GM23338 (cell line): Measurements from ENCODE around the gene NTN1. TPM values are rescaled to one million over a fixed set of nuclear protein-coding genes. Genes with fewer than 3 reads are reported as not detected.

Experiments used
- ATAC-seq: fragments of 200-7000 bp; cut with Tn5 transposase; 3 replicates; pipeline ENCODE4 v1.9.1; 2020
- DNase-seq: peaks from one replicate; pipeline ENCODE4 v3.0.0-alpha.2; 2015; ENCODE audit warnings: low spot score
- H2AFZ ChIP-seq: fragments of 200-600 bp; sonication (generic); 2 replicates; pipeline ENCODE4 v1.8.0; 2016; ENCODE audit warnings: antibody characterized with exemption, mild to moderate bottlenecking, moderate library complexity
- H3F3A ChIP-seq: fragments of 200-600 bp; sonication (generic); replicated peaks from 2 replicates; pipeline ENCODE4 v1.8.0; 2017; ENCODE audit warnings: antibody characterized with exemption, mixed run types, low read depth
- H3K27ac ChIP-seq: fragments of 200-600 bp; sonication (generic); 2 replicates; pipeline ENCODE4 v1.6.1; 2016; ENCODE audit warnings: low read depth
- H3K27me3 ChIP-seq: fragments of 200-600 bp; sonication (generic); 2 replicates; pipeline ENCODE4 v1.8.0; 2016; ENCODE audit warnings: mild to moderate bottlenecking, mixed run types, moderate library complexity; ENCODE audit not compliant: insufficient read depth
- H3K36me3 ChIP-seq: fragments of 200-600 bp; sonication (generic); 2 replicates; pipeline ENCODE4 v1.8.0; 2016; ENCODE audit warnings: mild to moderate bottlenecking; ENCODE audit not compliant: insufficient read depth
- H3K4me1 ChIP-seq: fragments of 200-600 bp; sonication (generic); 2 replicates; pipeline ENCODE4 v1.8.0; 2016; ENCODE audit warnings: mild to moderate bottlenecking, moderate library complexity; ENCODE audit not compliant: insufficient read depth
- H3K4me2 ChIP-seq: fragments of 200-600 bp; sonication (generic); 2 replicates; pipeline ENCODE4 v1.7.1; 2017; ENCODE audit warnings: mixed run types
- H3K4me3 ChIP-seq: fragments of 200-600 bp; sonication (generic); 2 replicates; pipeline ENCODE4 v1.6.1; 2016; ENCODE audit warnings: mixed run types
- H3K79me2 ChIP-seq: fragments of 200-600 bp; sonication (generic); replicated peaks from 2 replicates; pipeline ENCODE4 v1.8.0; 2017; ENCODE audit warnings: mild to moderate bottlenecking; ENCODE audit not compliant: insufficient read depth
- H3K9me2 ChIP-seq: fragments of 200-600 bp; sonication (generic); 2 replicates; pipeline ENCODE4 v1.8.0; 2017; ENCODE audit not compliant: insufficient read depth
- H4K20me1 ChIP-seq: fragments of 200-600 bp; sonication (generic); replicated peaks from 2 replicates; pipeline ENCODE4 v1.8.0; 2017; ENCODE audit warnings: mild to moderate bottlenecking; ENCODE audit not compliant: insufficient read depth
- H3K27ac Mint-ChIP-seq: 2 replicates; pipeline ENCODE4 v1.8.0; 2020; ENCODE audit warnings: inconsistent platforms, mild to moderate bottlenecking, moderate library complexity, mixed read lengths
- H3K27me3 Mint-ChIP-seq: 3 replicates; pipeline ENCODE4 v1.8.0; 2022; ENCODE audit warnings: low read depth, mild to moderate bottlenecking, moderate library complexity, mixed read lengths, inconsistent platforms; ENCODE audit not compliant: insufficient read depth, poor library complexity
- H3K36me3 Mint-ChIP-seq: 3 replicates; pipeline ENCODE4 v1.8.0; 2021; ENCODE audit warnings: low read depth, mild to moderate bottlenecking, inconsistent platforms, moderate library complexity, mixed read lengths
- H3K4me1 Mint-ChIP-seq: 3 replicates; pipeline ENCODE4 v1.8.0; 2020; ENCODE audit warnings: mild to moderate bottlenecking, inconsistent platforms, mixed read lengths
- H3K4me3 Mint-ChIP-seq: 3 replicates; pipeline ENCODE4 v1.8.0; 2021; ENCODE audit warnings: moderate library complexity, mild to moderate bottlenecking, inconsistent platforms, mixed read lengths
- H3K9me3 Mint-ChIP-seq: 3 replicates; pipeline ENCODE4 v1.8.0; 2020; ENCODE audit warnings: moderate library complexity, mild to moderate bottlenecking, inconsistent platforms, mixed read lengths
- CREB1 ChIP-seq: fragments of 250-450 bp; sonication (Bioruptor Pico); IDR thresholded peaks from 2 replicates; pipeline ENCODE4 v1.5.0; 2020; ENCODE audit warnings: low read depth, mild to moderate bottlenecking, moderate library complexity
- CTCF ChIP-seq, 2 experiments: fragments of 200-600 bp in 1 of 2; sonication (generic) in 1 of 2; conservative IDR thresholded peaks; 2 replicates each; pipeline versions ENCODE4 v1.5.1 to v1.6.1; 2016 to 2017; ENCODE audit warnings: antibody characterized with exemption in 2 of 2, low read depth in 2 of 2, mild to moderate bottlenecking in 2 of 2, moderate library complexity in 1 of 2
- ETS1 ChIP-seq: IDR thresholded peaks from 2 replicates; pipeline ENCODE4 v1.6.1; 2016; ENCODE audit warnings: antibody characterized with exemption
- EZH2phosphoT487 ChIP-seq: fragments of 200-600 bp; sonication (generic); IDR thresholded peaks from one replicate; pipeline ENCODE4 v1.8.1; 2018; ENCODE audit warnings: antibody characterized with exemption; ENCODE audit not compliant: unreplicated experiment
- JUNB ChIP-seq: IDR thresholded peaks from one replicate; pipeline ENCODE4 v1.6.1; 2016; ENCODE audit warnings: antibody characterized with exemption; ENCODE audit not compliant: unreplicated experiment
- POLR2AphosphoS5 ChIP-seq: IDR thresholded peaks from 2 replicates; pipeline ENCODE4 v1.6.1; 2016; ENCODE audit warnings: antibody characterized with exemption, low read depth
- STAT1 ChIP-seq: IDR thresholded peaks from one replicate; pipeline ENCODE4 v1.6.1; 2016; ENCODE audit warnings: antibody characterized with exemption; ENCODE audit not compliant: unreplicated experiment
- ZNF114 ChIP-seq: fragments of 250-450 bp; sonication (Bioruptor Pico); IDR thresholded peaks from 2 replicates; pipeline ENCODE4 v1.5.0; 2020; ENCODE audit warnings: mild to moderate bottlenecking, moderate library complexity
- ZNF331 ChIP-seq: fragments of 250-450 bp; sonication (Bioruptor Pico); IDR thresholded peaks from 2 replicates; pipeline ENCODE4 v1.5.0; 2020; ENCODE audit warnings: low read depth, mild to moderate bottlenecking, moderate library complexity
- ZNF462 ChIP-seq: fragments of 250-450 bp; sonication (Bioruptor Pico); IDR thresholded peaks from 2 replicates; pipeline ENCODE4 v1.5.0; 2020; ENCODE audit warnings: mild to moderate bottlenecking, moderate library complexity
- polyA plus RNA-seq: library from polyadenylated mRNA; unstranded; fragments of >200 nt; fragmentation: Nextera tagmentation; extraction: Ambion mirVana; gene quantifications from 2 replicates; pipeline ENCODE4 v1.2.1, GENCODE V29; 2016
- total RNA-seq: library from RNA; depleted of rRNA; stranded (reverse); fragments of >200 nt; shearing (Covaris generic); gene quantifications from 2 replicates; pipeline ENCODE4 v1.2.3, GENCODE V29; 2014

Gene NTN1
- total and polyA plus RNA-seq, 2 experiments from 2014 or later, result 0.57 to 2.6 TPM

GRCh38 chr17:9080296-9080914 is 59.1 kb downstream of the NTN1 start:
- H3K4me3 ChIP-seq, result no peak overlapping the region
- no peaks in the 10 kb centered on the region for H3K79me2 ChIP-seq
- no peak for TF ChIP-seq ZNF331
- no peak overlapping the region for H3K27ac Mint-ChIP-seq
- H3K27ac ChIP-seq, result no peak overlapping the region
- H4K20me1 ChIP-seq, result no peaks in the 10 kb centered on the region
- peaks cover 12% of the 10 kb centered on the region for H3K9me2 ChIP-seq
- H3F3A ChIP-seq, result no peaks in the 10 kb centered on the region
- H3K27me3 Mint-ChIP-seq, result peaks cover 13% of the 10 kb centered on the region
- no peaks in the 10 kb centered on the region for H3K4me1 Mint-ChIP-seq
- H3K4me3 Mint-ChIP-seq, result no peak overlapping the region
- no peak for ATAC-seq
- no peaks in the 10 kb centered on the region for H3K4me1 ChIP-seq
- no peak overlapping the region for H3K4me2 ChIP-seq
- H2AFZ ChIP-seq, result no peak overlapping the region
- no peaks in the 10 kb centered on the region for H3K36me3 ChIP-seq
- H3K9me3 Mint-ChIP-seq, result peaks cover 3% of the 10 kb centered on the region
- no peak for DNase-seq
- H3K27me3 ChIP-seq, result no peaks in the 10 kb centered on the region
- no peaks in the 10 kb centered on the region; the same call in 2 of the 3 replicates for H3K36me3 Mint-ChIP-seq

DNA sequence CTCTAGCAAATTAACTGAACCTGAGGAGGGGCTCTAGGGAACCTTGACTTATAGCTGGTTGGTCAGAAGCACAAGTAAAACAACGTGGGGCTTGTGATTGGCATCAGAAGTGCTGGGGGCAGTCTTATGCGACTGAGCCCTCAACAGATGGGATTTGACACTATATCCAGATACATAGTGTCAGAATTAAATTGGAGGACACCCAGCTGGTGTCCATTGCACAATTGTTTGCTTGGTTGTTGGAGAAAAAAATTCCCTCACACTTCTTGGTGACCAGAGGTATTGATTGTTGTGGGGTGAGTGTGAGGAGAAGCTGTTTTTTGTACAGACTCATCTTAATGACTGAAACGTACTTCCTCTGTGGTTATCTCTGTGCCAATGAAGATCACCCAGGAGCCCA is 59.7 kb downstream of the NTN1 start:
- no peak overlapping the region for H3K4me3 Mint-ChIP-seq

More for the DNA sequence above, 59.7 kb downstream of the NTN1 start:
- Histone ChIP-seq H3F3A (no peaks in the 10 kb centered on the region), H4K20me1 (no peaks in the 10 kb centered on the region), H3K79me2 (no peaks in the 10 kb centered on the region), H3K27ac (no peak overlapping the region), H3K4me2 (no peak overlapping the region), H3K4me1 (no peaks in the 10 kb centered on the region), H3K27me3 (no peaks in the 10 kb centered on the region), H3K9me2 (peaks cover 12% of the 10 kb centered on the region), H3K4me3 (no peak overlapping the region), H2AFZ (no peak overlapping the region), H3K36me3 (no peaks in the 10 kb centered on the region)
- TF ChIP-seq POLR2AphosphoS5, result no peak
- no peak for TF ChIP-seq ETS1
- TF ChIP-seq CREB1, result no peak
- TF ChIP-seq EZH2phosphoT487, result no peak
- no peak for TF ChIP-seq ZNF462 (CRISPR knock-in tag)
- no peak for TF ChIP-seq STAT1
- TF ChIP-seq CTCF (conservative IDR thresholded peaks at IDR 0.05; ENCODE audit: low read depth in 2 of 2), result no peak
- no peak for TF ChIP-seq ZNF114 (CRISPR knock-in tag)
- TF ChIP-seq JUNB, result no peak
- Mint-ChIP-seq H3K4me1 (no peaks in the 10 kb centered on the region), H3K9me3 (peaks cover 3% of the 10 kb centered on the region), H3K27ac (no peak overlapping the region), H3K36me3 (no peaks in the 10 kb centered on the region; the same call in 2 of the 3 replicates), H3K27me3 (peaks cover 13% of the 10 kb centered on the region)
- ATAC-seq (no peak), DNase-seq (no peak)
